HS-5 (cell line): ENCODE results near the gene SLC6A17.

Experiments
- DNase-seq: peaks from one replicate; pipeline ENCODE4 v3.0.0-alpha.2; 2012; ENCODE audit warnings: low read depth

SLC6A17 gene

DNA sequence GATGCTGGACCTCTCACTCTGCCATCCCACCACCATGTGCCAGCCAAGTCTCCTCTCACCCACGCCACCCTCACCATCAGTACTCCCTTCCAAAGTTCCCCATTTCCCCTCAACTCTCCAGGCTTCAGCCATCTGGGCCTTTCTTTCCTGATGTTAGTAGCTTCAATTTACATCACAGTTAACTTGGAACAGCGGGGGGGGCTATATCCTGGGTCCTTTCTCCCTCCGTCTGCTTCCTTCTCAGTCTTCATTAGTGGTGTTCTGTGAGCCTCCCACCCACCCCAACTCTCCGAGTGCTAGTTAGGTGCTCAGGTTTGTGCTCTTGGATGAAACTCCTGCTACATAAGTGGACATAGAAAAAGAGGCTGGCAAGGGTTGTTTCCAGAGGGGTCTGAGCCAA is 91.8 kb downstream of the SLC6A17 start:
- DNase-seq: no peak

DNA sequence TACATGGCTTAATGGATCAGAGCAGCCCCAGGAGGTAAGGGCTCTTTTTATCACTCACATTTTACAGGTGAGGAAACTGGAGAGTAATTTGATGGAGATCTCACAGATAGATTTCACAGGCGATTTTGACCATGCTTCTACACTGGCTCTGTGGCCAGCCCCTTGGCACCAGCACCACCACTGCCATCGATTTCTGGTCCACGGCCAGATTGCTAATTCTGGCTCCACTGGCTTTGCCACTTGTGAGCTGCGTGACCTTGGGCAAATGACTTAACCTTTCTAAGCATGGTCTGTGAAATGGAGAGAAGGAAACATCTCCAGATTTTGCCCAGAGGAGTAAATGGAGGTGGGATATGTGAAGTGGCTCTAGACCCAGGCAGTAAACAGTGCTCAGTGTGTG is 92.4 kb downstream of the SLC6A17 start:
- no peak for DNase-seq

DNA sequence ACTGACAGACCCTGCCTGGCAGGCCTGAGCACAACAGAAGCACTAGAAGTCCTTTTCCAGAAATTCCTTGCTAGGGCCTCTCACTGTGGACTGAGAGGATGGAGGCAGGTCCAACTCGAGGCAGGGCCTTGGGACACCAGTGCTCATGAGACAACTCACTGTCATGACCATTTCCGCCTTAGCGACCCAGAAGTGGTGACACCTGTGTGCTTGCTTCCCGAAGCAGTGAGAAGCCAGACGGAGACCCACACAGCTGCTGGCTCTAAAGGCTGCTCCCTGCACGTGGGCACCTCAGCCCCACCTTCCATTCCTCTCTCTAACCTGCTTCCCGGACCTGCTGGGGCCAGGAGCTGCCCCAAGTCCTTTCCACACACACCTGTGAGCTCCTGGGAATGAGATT is 92.9 kb downstream of the SLC6A17 start:
- no peak for DNase-seq

DNA sequence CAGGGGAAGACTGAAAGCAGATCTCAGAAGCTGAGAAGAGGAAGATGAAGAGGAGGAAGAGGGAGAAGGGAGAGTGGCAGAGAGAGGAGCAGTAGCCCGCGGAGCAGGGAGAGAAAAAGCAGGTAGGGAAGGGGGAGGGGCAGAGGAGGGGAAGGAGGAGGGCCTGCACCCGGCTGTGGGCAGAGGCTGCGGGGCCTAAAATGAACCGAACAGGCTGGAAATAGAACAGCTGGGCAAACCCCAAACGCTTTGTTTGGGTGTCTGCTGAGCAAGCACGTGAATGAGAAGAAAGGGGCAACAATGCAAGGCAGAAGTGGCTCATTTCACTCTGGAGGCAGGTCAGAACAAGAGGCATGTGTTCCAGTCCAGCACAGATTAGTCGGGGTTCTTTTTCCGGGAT is 93.3 kb downstream of the SLC6A17 start:
- DNase-seq: no peak

DNA sequence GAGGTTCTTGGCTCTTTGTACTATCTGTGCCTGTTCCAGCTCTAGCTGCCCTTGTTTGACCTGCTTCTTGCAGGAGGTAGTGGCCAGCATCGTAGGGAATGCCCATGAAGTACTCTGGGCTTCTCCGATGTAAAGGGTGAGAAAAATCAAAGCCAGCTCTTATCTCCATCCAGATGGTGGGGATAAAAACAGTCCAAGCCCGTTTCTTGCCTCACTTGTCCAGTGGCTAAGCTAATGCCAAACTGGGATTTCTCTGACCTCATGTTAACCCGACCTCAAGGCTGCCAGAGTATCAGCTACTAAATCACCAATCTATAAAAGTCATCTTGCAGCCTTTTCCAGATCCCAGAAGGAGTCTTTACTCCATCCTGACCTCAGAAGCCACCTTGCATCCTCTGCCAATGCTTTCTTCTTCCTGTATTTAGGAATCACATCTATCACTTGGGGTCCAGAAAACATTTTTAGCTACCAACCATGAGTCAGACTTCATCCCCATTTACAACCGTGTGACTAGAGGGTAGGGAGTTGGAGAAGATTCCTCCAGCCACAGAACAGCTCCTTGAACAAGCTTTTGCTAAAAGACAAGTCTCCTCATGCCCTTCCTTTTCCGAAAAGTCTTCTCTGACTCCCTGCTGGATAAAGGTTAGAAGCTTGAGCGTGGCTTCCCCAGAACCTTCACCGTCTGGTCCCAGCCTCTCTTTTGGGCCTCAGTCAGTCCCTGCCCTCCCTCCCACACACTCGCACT is 95.8 kb downstream of the SLC6A17 start:
- no peak for DNase-seq

DNA sequence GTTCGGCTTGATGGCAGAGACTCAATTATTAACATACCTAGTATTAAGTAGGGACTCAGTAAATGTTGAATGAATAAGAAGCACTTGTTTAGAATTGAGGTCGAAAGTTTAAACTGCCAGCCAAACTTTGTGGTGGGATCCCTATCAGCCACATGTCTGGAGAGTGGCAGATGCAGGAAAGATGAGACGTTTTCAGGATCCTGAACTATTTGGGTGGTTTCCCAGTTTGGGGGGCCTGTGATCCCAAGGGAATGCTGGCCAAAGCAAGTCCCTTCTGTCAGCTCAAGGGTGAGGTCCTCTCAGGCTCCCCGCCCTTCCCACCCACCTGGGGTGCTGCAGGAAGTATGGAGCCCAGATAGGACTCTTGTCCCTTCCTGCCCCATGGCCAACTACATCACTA is 98.5 kb downstream of the SLC6A17 start:
- no peak for DNase-seq

DNA sequence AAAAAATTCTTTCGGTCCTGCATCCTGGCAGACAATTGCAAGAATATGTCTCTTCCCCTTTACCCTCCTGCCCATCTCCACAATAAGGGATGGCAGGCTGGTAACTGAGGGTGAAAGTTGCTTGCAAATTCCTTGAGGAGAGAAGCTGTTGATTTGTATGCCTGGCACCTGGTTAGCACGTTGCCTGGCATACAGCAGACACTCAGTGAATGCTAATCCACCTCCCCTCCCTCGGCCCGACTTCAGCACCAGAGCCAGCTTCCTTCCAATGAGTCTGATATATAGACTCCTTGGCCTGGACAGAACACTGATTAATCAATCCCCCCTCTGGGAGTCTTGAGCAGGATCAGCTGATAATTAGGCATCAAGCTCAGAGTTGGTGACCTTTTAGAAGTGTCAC is 99.0 kb downstream of the SLC6A17 start:
- DNase-seq: no peak

DNA sequence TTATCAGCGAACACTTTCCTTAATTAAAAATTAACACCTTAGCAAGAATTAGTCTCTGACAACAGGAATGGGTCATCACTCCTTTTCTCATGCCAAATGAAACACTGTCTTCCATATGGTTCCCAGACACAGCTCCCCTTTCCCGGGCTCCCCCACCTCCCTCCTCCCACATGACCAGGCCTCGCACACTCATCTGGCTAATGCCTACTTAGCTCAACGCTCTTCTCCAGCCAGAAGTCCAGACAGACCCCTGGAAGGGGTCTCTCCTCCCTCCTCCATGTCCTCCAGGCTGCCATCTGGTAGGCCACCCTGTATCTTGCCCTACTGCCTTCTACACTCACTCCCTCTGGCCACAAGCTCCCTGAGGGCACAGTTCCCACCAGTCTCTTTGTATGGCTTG is 99.7 kb downstream of the SLC6A17 start:
- no peak for DNase-seq

DNA sequence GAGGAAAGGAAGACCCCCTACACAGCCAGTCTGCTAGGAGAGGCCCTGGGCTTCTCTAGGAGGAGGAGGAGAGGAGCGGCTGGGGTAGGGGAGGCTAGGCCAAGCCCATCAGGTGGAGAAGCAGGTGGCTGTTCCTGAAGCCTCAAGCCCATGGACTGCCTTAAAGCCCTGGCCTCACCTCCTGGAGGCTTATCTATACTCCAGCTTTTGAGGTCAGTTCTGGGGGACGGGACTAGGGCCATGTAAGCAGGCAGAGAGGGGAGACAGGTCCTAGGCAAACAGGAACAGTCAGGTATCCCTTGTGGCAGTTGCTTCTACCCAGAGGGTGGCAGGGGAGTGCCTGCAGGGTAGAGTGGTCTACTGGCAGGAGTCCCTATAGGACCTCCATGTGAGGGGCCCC is 100.5 kb downstream of the SLC6A17 start:
- DNase-seq: no peak
